ENCODE measurements around the gene SLX4IP.

Gene SLX4IP

DNA sequence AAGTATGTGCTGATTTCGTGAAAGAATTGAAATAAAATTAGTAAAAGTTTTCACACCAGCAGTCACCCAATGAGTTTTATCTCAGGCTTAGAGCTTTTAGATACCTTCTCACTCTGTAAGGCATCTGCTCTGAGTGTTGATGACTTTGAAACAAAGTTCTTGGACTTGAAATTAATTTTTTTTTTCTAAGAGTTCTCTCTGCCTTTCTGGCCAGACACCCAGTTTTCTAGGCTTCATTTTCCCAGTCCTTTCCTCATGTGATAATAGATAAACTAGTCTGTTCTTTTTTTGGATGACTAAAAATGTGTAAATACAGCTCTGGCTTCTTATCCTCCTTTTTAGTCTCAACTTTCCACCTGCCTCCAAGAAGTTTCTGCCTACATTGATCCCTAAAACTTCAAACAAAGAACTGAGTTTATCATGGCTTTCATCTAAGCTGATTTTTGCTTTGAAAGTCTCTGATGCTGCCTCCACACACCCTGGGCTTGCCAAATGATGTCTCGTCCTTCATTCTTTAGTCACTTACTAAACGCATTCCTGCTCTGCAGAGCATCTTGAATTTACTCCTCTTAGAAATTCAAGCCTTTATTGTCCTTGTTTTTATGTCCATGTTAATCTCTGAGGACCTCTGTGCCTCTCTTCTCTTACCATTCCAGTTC, 32.7 kb downstream of the SLX4IP start:
- no peak for DNase-seq

DNA sequence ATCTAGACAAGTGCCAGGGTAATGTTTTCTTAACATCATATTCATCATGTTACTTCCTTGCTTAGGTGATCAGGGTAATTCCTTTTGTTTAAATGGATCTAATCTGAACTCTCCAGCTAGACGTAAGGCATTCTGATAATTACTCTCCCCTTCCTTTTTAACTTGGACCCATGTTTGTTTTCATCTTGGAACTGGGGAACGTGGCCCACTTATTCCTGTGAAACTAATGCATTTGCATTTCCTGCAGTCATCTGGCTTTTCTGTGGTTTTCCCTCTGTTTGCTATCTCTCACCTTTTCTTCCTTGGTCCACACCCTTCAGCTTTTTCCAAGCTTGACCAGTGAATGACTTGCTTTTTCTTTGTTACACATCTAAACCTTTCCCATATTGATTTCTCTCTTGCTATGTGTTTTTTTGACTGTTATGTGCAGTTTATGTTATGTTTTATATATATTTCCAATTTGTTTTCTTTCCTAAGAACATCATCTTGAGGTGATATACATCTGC, 33.3 kb downstream of the SLX4IP start:
- DNase-seq, result no peak

DNA sequence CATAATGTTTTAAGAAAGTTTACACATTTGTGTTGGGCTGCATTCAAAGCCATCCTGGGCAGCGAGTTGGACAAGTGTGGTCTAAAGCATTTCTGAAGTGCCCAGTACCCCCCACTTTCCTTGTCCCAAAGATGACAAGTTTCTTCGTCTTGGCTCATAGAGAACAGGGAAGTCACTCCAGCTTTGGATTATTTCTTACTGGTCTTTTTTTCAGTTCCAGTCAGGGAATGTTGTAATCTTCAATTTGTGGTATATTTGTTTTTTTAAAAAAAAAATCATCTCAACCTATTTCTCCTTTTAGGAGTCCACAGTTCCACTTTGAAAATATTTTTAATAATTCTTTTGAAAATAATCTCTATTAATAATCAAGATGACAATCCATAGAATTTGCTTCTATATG, 34.0 kb downstream of the SLX4IP start:
- DNase-seq, result no peak

DNA sequence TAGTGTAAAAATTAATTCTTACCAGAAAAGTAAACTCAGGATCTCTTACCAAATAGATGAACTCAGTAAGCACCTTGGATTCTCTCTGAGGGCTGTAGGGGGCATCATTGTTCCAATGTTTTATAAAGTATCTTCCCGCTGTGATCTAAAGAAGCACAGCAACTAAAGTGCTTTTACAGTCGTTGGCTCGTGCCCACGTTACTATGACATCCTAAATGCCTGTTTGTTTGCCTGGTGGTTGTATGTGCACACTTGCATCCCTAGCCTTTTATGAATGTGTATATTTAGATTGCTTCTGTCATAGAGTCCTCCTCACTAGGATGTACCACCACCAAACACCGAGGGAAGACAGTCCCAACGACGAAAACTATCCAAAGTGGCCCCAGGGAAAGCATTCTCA, 34.5 kb downstream of the SLX4IP start:
- DNase-seq, result peak; percentile 50

GRCh38 chr20:10470276-10470675, 35.2 kb downstream of the SLX4IP start:
- DNase-seq, result no peak

GRCh38 chr20:10472871-10473270, 37.8 kb downstream of the SLX4IP start:
- DNase-seq, result no peak

DNA sequence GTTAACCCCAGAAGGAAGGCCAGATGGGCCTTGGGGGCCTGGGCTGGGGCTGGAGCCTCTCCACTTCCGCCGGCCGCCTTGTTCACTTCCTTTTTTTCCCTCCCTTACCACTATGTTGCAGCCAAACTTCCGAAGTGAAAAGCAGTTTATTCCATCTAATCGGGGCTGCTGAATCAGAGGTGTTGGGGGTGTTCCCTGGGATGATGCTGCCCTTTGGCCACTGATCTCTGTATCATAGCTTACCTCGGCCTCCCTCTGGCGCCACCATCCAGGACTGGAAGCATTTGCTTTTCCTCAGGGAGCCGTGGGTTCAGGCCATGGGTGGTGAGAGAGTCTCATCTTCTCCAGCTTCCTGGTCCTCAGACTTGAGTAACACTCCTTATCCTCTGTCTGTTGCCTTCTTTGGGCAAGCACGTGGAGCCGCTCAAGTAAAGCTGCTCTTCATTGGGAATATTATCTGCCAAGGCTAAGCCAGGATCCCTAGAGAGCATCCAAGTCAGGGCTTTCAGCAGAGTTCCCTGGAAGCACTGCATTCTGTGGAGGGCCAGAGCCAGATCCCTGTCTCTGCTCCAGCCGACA, 39.6 kb downstream of the SLX4IP start:
- no peak for DNase-seq

GRCh38 chr20:10475225-10475624, 40.1 kb downstream of the SLX4IP start:
- DNase-seq, result peak; percentile 14

GRCh38 chr20:10476319-10476724, 41.2 kb downstream of the SLX4IP start:
- DNase-seq, result peak; percentile 50

- peak; percentile 57 for DNase-seq
Observed at GRCh38 chr20:10478205-10478604, 43.1 kb downstream of the SLX4IP start.

GRCh38 chr20:10478930-10479329, 43.8 kb downstream of the SLX4IP start:
- DNase-seq, result no peak

- no peak for DNase-seq
Observed at GRCh38 chr20:10481676-10482075, 46.6 kb downstream of the SLX4IP start.

GRCh38 chr20:10483691-10484090, 48.6 kb downstream of the SLX4IP start:
- DNase-seq, result no peak

DNA sequence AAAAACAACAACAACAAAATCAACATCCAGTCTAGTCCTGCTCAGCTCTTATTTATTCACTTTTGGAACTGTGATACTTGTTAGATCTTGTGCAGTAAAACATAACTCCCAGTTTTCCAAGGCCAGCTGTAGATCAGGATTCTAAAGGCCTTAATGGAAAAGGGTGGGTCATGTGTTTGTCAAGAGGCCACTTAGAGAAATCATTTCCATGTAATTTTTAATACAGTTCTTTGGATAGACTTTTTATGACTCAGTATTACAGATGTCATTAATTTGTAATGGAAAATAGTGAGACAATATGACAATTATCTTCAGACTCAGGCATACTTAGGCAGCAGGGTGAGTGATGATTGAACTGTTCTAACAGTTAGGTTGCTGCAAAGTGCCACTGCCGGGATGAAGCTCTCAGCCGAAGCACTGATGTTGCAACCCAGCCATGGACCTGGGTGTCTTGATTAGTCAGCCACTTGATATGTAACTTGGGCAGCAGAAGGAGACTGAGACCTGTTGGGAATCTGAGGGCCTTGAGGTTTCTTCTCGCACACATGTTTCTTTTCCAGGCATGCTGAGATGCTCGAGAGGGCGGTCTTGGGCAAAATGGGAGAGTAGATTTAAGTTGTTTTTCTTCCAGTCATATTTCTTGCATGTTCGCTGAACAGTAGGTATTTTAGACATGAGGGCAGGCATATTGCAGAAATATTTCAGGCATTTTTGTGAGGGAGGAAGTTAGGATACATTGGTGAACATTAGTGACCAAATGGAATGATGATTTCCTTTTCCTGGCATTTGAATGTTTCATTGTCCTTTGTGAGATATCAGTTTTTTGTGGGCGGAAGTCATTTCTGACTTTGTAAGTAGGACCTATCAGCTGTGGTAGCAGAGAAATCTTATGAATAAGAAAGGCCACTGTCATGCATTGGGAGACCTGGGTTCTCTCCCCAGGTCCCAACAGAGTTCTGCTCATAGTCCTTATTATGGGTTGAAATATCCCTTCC, 52.3 kb downstream of the SLX4IP start:
- no peak for DNase-seq

GRCh38 chr20:10488534-10488933, 53.4 kb downstream of the SLX4IP start:
- no peak for DNase-seq

DNA sequence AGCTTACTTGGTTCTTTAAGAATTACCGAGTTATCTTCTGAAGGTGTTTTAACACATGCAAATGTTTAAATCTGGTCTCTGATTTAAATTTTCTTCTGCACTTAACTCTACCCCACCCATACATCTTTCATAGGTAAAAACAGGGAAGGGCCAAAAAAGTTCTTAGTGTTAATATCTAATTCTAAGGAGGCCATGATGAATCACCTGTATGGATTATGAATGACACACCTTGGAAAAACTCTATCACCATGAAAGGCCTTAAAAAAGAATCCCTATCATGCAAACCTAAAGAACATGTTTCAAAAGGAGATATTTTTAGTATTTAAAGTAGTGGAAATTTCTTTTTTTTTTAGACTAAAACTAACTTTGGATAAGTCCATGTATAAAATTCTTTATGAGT, 54.7 kb downstream of the SLX4IP start:
- DNase-seq, result no peak

GRCh38 chr20:10490257-10490656, 55.2 kb downstream of the SLX4IP start:
- no peak for DNase-seq

DNA sequence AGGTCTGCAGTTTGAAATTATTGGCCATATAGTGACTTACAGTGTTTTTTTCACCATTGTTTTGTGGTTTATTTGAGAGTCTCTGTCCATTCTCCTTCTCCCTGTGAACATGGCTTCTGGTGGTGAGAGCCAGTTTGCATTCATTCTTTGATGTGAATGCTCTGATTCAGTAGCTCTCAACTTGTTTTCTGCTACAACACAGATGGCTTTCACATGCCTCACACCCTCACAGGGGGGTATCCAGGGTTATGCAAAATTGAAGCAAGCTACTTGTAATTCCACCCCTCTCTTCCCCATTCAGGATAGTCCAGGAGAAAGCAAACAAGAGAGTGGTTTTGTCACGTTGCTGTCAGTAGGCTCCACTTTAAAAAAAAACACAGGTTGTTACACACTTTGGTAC, 55.6 kb downstream of the SLX4IP start:
- no peak for DNase-seq

- no peak for DNase-seq
Observed at GRCh38 chr20:10492065-10492464, 57.0 kb downstream of the SLX4IP start.

- no peak for DNase-seq
Observed at GRCh38 chr20:10492844-10493243, 57.7 kb downstream of the SLX4IP start.

GRCh38 chr20:10495173-10495572, 60.1 kb downstream of the SLX4IP start:
- DNase-seq, result no peak

- no peak for DNase-seq
Observed at GRCh38 chr20:10496465-10496864, 61.4 kb downstream of the SLX4IP start.

GRCh38 chr20:10497283-10497682, 62.2 kb downstream of the SLX4IP start:
- no peak for DNase-seq

DNA sequence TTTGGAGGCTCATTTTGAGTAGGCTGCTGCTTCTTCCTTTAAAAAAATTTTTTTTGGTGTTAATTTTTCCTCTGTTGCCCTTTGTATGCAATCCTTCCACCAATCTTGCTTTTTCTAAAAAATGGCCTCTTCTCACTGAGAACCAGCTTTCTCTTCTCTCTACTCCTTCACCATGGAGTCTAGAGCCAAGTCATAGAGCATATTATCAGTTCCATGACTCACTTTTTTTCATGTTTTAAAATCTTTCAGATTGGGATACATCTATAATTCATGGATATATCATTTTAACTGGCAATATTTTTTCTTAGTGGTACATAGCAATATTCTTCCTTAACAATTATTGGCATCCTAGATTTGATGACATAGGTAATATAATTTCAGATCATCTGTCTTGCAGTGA, 62.7 kb downstream of the SLX4IP start:
- no peak for DNase-seq

Data from activated CD4-positive, alpha-beta T cell treated with anti-CD3 and anti-CD28 coated beads, Interleukin-2, amount 50 U/mL, for 16 hours (primary cell).